K562 (cell line): ENCODE results near the gene SIRT4. TPM values are rescaled to one million over a fixed set of nuclear protein-coding genes. Genes with fewer than 3 reads are reported as not detected.
A peak's percentile ranks its signal among the peaks of the same experiment; 100 is the strongest.

Experiments used
- ARID2 ChIP-seq: fragments of 450-650 bp; IDR thresholded peaks from 2 replicates; pipeline ENCODE4 v1.6.1; 2017; ENCODE audit warnings: antibody characterized with exemption, mild to moderate bottlenecking
- ATF3 ChIP-seq, 2 experiments: fragments of 450-650 bp in 1 of 2; sonication (generic) in 1 of 2; formaldehyde crosslinking in 1 of 2; IDR thresholded peaks in 1 of 2; conservative IDR thresholded peaks in 1 of 2; 2 replicates each; pipeline versions ENCODE4 v1.6.1 to v1.8.1; 2016 to 2023; ENCODE audit warnings: mild to moderate bottlenecking in 2 of 2, moderate library complexity in 2 of 2, inconsistent platforms in 1 of 2, missing genetic modification reagents in 1 of 2
- BRD9 ChIP-seq: fragments of 450-650 bp; IDR thresholded peaks from 2 replicates; pipeline ENCODE4 v1.6.1; 2018; ENCODE audit warnings: low read depth; ENCODE audit not compliant: partially characterized antibody
- DIDO1 ChIP-seq: fragments of 450-650 bp; IDR thresholded peaks from 2 replicates; pipeline ENCODE4 v1.6.1; 2016; ENCODE audit warnings: low read depth, missing biosample characterization, missing genetic modification characterization
- E2F5 ChIP-seq: sonication (generic); formaldehyde crosslinking; IDR thresholded peaks from 2 replicates; pipeline ENCODE4 v1.8.0; 2022; ENCODE audit warnings: mild to moderate bottlenecking, missing genetic modification reagents
- HIVEP1 ChIP-seq: fragments of 250-450 bp; sonication (Bioruptor Pico); IDR thresholded peaks from 2 replicates; pipeline ENCODE4 v1.4.0; 2020; ENCODE audit warnings: mild to moderate bottlenecking
- JUN ChIP-seq, 2 experiments: sonication (generic) in 1 of 2; formaldehyde crosslinking in 1 of 2; IDR thresholded peaks; 2 replicates each; pipeline versions ENCODE4 v1.6.1 to v1.8.0; 2012 to 2022; ENCODE audit warnings: borderline replicate concordance in 2 of 2, mild to moderate bottlenecking in 2 of 2, improper control_type of control experiment in 1 of 2, low read depth in 1 of 2, low read length in 1 of 2, missing genetic modification reagents in 1 of 2
- KAT8 ChIP-seq: fragments of 450-650 bp; IDR thresholded peaks from 2 replicates; pipeline ENCODE4 v1.6.1; 2016; ENCODE audit warnings: low read depth, mild to moderate bottlenecking
- NFE2 ChIP-seq: IDR thresholded peaks from 2 replicates; pipeline ENCODE4 v1.6.1; 2014; ENCODE audit warnings: antibody characterized with exemption, low read depth
- RAD21 ChIP-seq, 2 experiments: fragments of 250-450 bp in 1 of 2; fragments of 450-650 bp in 1 of 2; sonication (Bioruptor Pico) in 1 of 2; formaldehyde crosslinking in 1 of 2; IDR thresholded peaks in 1 of 2; conservative IDR thresholded peaks in 1 of 2; 2 replicates each; pipeline versions ENCODE4 v1.4.0 to v1.8.0; 2020 to 2022; ENCODE audit warnings: mild to moderate bottlenecking in 2 of 2, moderate library complexity in 1 of 2
- RBM25 ChIP-seq: fragments of 200-400 bp; formaldehyde crosslinking; IDR thresholded peaks from 2 replicates; pipeline ENCODE4 v1.6.1; 2018; ENCODE audit warnings: low read length, low read depth, moderate library complexity; ENCODE audit not compliant: severe bottlenecking
- STAT6 ChIP-seq: sonication (generic); formaldehyde crosslinking; IDR thresholded peaks from 2 replicates; pipeline ENCODE4 v1.8.1; 2023; ENCODE audit warnings: mild to moderate bottlenecking, missing genetic modification reagents
- THRB ChIP-seq: fragments of 450-650 bp; formaldehyde crosslinking; conservative IDR thresholded peaks from 2 replicates; pipeline ENCODE4 v1.4.0; 2022; ENCODE audit warnings: mild to moderate bottlenecking, missing genetic modification characterization
- TSC22D4 ChIP-seq: fragments of 450-650 bp; IDR thresholded peaks from 2 replicates; pipeline ENCODE4 v1.6.1; 2016; ENCODE audit warnings: missing genetic modification characterization, missing biosample characterization, control low read depth
- ZBTB5 ChIP-seq: fragments of 450-650 bp; IDR thresholded peaks from 2 replicates; pipeline ENCODE4 v1.6.1; 2017; ENCODE audit warnings: antibody characterized with exemption
- ZFP1 ChIP-seq: fragments of 450-650 bp; formaldehyde crosslinking; IDR thresholded peaks from 2 replicates; pipeline ENCODE4 v1.4.0; 2020; ENCODE audit warnings: mild to moderate bottlenecking, mixed read lengths
- ZFP36 ChIP-seq: fragments of 150-350 bp; IDR thresholded peaks from 2 replicates; pipeline ENCODE4 v1.6.1; 2018; ENCODE audit warnings: low read length, low read depth; ENCODE audit not compliant: partially characterized antibody
- polyA plus RNA-seq, 8 experiments: library from polyadenylated mRNA; depleted of rRNA in 4 of 8; stranded (reverse) in 5 of 8; unstranded in 3 of 8; fragments of >200 nt; fragmentation: Nextera tagmentation in 2 of 8; fragmentation: Illumina TruSeq in 1 of 8; extraction: Ambion mirVana in 2 of 8; extraction: Trizol in 1 of 8; gene quantifications; 2 replicates each; pipeline versions ENCODE4 v1.2.1 to v1.2.3, GENCODE V29; 2011 to 2014; ENCODE audit warnings: inconsistent platforms in 1 of 8, missing spikeins in 1 of 8
- total RNA-seq, 7 experiments: library from RNA; depleted of rRNA in 6 of 7; stranded (reverse); fragments of >200 nt in 6 of 7; fragmentation: Illumina TruSeq in 2 of 7; extraction: Trizol in 2 of 7; gene quantifications; 2 replicates each; pipeline versions ENCODE4 v1.2.1 to v1.2.3, GENCODE V29; 2011 to 2021; ENCODE audit warnings: low replicate concordance in 1 of 7

Gene SIRT4
- total and polyA plus RNA-seq, 9 of the 15 experiments (the other 6 are each of a cell fraction or from before 2014, with no cell fraction given): 0.86 to 5.2 (median 2.4) TPM

GRCh38 chr12:120317224-120318105 is 15.3 kb downstream of the SIRT4 start (continued):
- TF ChIP-seq TSC22D4 (no peak), ZFP36 (peak; percentile 2), STAT6 (CRISPR knock-in tag) (0 out of 2 replicates have a peak, but pooled peaks have one; percentile 17), ARID2 (0 out of 2 replicates have a peak, but pooled peaks have one; percentile 15), RBM25 (peak; percentile 66), THRB (CRISPR knock-in tag) (0 out of 2 replicates have a peak, but pooled peaks have one; percentile 3), E2F5 (CRISPR knock-in tag) (no peak), ATF3 (IDR thresholded peaks at IDR 0.05) (peak; percentile 96), ATF3 (CRISPR knock-in tag; conservative IDR thresholded peaks at IDR 0.05) (no peak; the same call in 1 of the 2 replicates), KAT8 (no peak), ZBTB5 (no peak), DIDO1 (tag) (peak; percentile 49; the same call in 1 of the 2 replicates), BRD9 (peak; percentile 68), NFE2 (0 out of 2 replicates have a peak, but pooled peaks have one; percentile 13), RAD21 (CRISPR knock-in tag; conservative IDR thresholded peaks at IDR 0.05 in 1 of 2, IDR thresholded peaks at IDR 0.05 in 1 of 2) (peak in 1 of 2 experiments; percentile 49; a peak in 2 of 4 replicates), ZFP1 (no peak), JUN (IDR thresholded peaks at IDR 0.05; ENCODE audit: borderline replicate concordance, low read depth, low read length) (peak; percentile 75), JUN (CRISPR knock-in tag; IDR thresholded peaks at IDR 0.05; ENCODE audit: borderline replicate concordance) (no peak), HIVEP1 (no peak)
